ENCODE measurements around the gene MMEL1.
"Not testable (repeated sequence)": the region's sequence is repeated elsewhere in the genome, so short reads cannot be mapped to it uniquely, and the experiment has no call there.

Gene MMEL1

DNA sequence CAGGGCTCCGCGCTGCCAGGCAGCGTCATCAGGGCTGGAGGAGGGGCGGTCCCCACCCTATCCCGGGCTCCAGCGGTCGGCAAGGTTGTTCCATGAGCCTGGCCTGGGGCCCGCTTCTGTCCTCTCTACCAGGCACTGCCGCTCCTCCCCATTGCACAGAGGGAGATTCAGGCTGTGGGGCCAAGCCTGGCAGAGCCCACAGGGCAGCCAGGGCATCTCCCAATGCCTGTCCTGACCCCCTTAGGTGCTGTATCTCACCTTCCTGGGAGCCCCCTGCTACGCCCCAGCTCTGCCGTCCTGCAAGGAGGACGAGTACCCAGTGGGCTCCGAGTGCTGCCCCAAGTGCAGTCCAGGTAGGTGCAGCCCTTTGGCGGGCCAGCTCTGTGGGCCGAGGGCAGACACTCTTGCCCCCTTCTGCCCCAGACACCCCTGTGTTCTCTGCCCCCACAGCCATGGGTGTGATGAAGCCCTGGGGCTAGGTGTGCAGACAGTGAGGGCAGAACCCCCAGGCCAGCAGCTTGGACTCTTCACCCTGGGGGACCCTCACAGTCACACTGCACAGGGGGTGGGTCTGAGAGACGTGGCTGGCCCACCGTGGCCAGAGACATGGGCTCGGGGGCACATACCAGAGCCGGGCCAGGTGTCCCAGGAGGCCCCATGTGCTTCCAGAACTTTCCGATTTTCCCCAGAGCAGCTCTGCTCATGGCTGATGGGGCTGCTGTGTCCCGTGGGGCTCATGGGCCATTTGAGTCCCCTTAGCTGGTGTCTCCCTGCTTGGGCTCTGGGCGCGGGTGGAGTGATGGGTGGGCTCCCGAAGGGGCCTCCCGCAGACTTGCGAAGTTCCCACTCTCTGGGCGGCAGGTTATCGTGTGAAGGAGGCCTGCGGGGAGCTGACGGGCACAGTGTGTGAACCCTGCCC lies 75.1 kb downstream of the MMEL1 start:
- peaks cover 10% of the 10 kb centered on the region for H3K4me1 ChIP-seq (ENCODE audit: control insufficient read depth, insufficient read depth, low read length)
- H3K9ac ChIP-seq (ENCODE audit: low read depth, low read length), result no peak overlapping the region
- no peak overlapping the region for H3K27ac ChIP-seq (ENCODE audit: low read depth, low read length)
- H3K4me3 ChIP-seq (ENCODE audit: low read depth, low read length), result no peak overlapping the region
- H3K27me3 ChIP-seq (ENCODE audit: control insufficient read depth, insufficient read depth, low read length), result no peaks in the 10 kb centered on the region
- H3K36me3 ChIP-seq (ENCODE audit: control insufficient read depth, insufficient read depth, low read length), result no peaks in the 10 kb centered on the region
- H3K9me3 ChIP-seq (ENCODE audit: control insufficient read depth, insufficient read depth, low read length), result no peaks in the 10 kb centered on the region

DNA sequence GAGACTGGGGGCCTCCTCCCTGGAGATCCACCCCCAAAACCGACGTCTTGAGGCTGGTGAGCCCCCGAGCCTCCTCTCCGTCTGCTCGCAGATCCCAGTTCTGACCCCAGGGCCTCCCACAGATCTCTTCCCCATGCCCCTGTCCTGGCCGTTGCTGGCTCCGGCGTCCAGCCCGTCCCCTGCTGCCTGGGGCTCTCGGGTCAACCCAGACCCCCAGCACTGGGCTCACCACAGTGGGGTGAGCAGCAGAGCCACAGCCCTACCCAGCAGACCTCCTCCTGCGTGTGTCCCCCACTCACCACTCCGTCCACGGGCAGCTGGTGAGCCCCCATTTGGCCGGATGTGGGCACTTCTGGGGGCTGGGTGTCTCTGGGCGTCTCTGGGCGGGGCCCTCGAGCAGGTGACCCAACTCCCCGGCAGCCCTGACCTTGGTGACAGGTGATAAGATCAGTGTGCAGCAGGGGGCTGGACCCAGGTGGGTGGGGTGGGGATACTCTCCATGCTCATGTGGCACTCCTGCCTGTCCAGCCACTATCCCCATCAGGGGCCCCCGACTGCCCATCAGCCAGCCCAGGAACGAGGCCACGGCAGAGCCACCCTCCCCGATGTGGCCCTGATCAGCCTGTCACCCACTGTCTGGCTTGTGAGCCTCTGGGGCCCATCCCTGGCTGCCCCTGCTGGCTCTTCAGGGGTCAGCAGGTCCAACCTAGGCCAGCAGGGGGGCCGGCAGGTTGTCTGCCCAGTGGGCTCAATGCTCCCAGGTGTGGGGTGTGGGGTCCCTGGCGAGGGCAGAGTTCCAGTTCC lies 75.9 kb downstream of the MMEL1 start:
- Histone ChIP-seq H3K4me1 (ENCODE audit: control insufficient read depth, insufficient read depth, low read length) (peaks cover 10% of the 10 kb centered on the region), H3K27ac (ENCODE audit: low read depth, low read length) (no peak overlapping the region), H3K4me3 (ENCODE audit: low read depth, low read length) (no peak overlapping the region), H3K9me3 (ENCODE audit: control insufficient read depth, insufficient read depth, low read length) (no peaks in the 10 kb centered on the region), H3K27me3 (ENCODE audit: control insufficient read depth, insufficient read depth, low read length) (no peaks in the 10 kb centered on the region), H3K9ac (ENCODE audit: low read depth, low read length) (no peak overlapping the region), H3K36me3 (ENCODE audit: control insufficient read depth, insufficient read depth, low read length) (no peaks in the 10 kb centered on the region)

DNA sequence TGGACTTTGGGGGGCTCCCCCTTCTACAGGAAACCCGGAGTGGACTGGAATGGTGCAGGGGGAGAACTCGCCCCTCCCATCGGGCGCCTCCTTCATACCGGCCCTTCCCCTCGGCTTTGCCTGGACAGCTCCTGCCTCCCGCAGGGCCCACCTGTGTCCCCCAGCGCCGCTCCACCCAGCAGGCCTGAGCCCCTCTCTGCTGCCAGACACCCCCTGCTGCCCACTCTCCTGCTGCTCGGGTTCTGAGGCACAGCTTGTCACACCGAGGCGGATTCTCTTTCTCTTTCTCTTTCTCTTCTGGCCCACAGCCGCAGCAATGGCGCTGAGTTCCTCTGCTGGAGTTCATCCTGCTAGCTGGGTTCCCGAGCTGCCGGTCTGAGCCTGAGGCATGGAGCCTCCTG lies 76.5 kb downstream of the MMEL1 start, which contains the start of gene TNFRSF14:
TNFRSF14 (plus strand) TSS at position 95 of the 401 bp plus-strand sequence; CDS start at position 389, 294 bp downstream.
- Histone ChIP-seq H3K9ac (ENCODE audit: low read depth, low read length) (no peak within 1 kb of the TSS), H3K4me3 (ENCODE audit: low read depth, low read length) (no peak within 1 kb of the TSS)

DNA sequence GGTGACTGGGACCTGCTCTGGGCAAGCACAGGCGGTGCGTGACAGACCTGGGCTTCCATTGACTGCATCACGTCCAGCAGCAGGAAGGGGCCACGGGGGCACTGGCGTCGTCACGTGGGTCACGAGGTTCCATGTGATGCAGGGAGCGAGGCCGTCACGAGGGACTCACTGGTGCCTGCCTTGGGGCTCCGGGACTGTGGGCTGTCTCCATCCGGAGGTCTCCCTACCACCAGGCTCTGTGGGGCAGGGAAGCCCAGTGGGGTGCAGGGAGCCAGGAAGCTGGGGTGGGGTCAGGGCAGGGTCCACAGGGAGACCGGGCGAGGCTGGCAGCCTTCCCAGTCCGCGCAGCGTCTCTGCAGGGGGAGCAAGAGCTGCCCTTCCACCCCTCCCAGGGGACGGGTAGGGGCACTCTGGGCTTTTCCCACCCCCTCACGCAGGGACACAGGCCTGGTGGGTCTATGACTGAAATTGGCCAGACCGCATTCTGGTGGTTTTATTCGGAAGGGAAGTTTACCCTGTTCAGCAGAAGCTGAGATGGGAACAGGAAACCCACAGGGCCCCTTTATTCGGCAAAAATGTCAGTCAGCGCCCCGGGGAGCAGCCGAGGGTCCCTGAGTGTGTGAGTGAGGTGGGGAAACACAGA lies 77.1 kb downstream of the MMEL1 start:
- Histone ChIP-seq H3K27ac (ENCODE audit: low read depth, low read length) (no peak overlapping the region), H3K4me1 (ENCODE audit: control insufficient read depth, insufficient read depth, low read length) (peaks cover 10% of the 10 kb centered on the region), H3K9ac (ENCODE audit: low read depth, low read length) (no peak overlapping the region), H3K9me3 (ENCODE audit: control insufficient read depth, insufficient read depth, low read length) (no peaks in the 10 kb centered on the region), H3K27me3 (ENCODE audit: control insufficient read depth, insufficient read depth, low read length) (no peaks in the 10 kb centered on the region), H3K36me3 (ENCODE audit: control insufficient read depth, insufficient read depth, low read length) (no peaks in the 10 kb centered on the region), H3K4me3 (ENCODE audit: low read depth, low read length) (no peak overlapping the region)

More for the DNA sequence above, 76.5 kb downstream of the MMEL1 start, which contains the start of gene TNFRSF14:
- no peaks in the 10 kb centered on the region for H3K36me3 ChIP-seq (ENCODE audit: control insufficient read depth, insufficient read depth, low read length)
- no peak within 1 kb of the TSS for H3K27ac ChIP-seq (ENCODE audit: low read depth, low read length)
- no peaks in the 10 kb centered on the region for H3K9me3 ChIP-seq (ENCODE audit: control insufficient read depth, insufficient read depth, low read length)
- H3K27me3 ChIP-seq (ENCODE audit: control insufficient read depth, insufficient read depth, low read length), result no peaks in the 10 kb centered on the region
- H3K4me1 ChIP-seq (ENCODE audit: control insufficient read depth, insufficient read depth, low read length), result peaks cover 10% of the 10 kb centered on the region

DNA sequence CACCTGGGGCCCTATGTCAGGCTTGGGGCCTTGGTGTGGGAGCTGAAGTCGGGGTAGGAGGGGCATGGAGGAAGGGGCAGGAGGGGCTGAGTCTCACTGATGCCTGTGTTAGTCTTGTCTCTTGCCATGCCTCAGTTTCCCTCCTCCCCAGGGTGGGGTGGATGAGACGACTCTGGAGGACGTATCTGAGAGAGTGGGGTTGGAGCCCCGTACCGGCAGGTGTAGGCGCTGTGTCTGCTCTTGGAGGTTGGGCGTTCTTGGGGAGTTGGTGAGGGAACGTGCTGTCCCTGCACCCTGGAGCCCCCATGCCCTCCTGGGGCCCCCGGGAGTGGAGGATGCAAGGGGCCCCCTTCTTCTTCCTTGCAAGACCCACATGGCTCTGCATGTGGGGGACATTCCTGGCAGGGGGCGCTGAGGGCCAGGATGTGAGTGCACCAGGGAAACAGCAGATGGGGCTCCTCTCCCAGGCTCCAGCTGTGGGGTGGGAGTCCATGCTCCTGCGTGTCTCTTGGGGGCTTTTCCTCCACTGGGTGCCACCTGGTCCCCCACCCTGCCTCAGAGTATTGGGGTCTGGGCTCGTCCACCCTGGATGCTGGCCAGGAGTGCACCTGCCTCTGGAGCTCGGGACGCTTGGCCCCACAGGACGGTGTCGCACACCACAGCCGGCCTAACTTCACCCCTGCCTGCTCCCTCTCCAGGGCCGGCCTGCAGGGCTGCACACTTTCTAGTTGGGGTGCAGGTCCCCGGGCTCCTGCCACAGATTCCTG lies 78.0 kb downstream of the MMEL1 start:
- Histone ChIP-seq H3K27me3 (ENCODE audit: control insufficient read depth, insufficient read depth, low read length) (no peaks in the 10 kb centered on the region), H3K9ac (ENCODE audit: low read depth, low read length) (no peak overlapping the region), H3K27ac (ENCODE audit: low read depth, low read length) (no peak overlapping the region), H3K4me3 (ENCODE audit: low read depth, low read length) (no peak overlapping the region), H3K36me3 (ENCODE audit: control insufficient read depth, insufficient read depth, low read length) (no peaks in the 10 kb centered on the region), H3K9me3 (ENCODE audit: control insufficient read depth, insufficient read depth, low read length) (no peaks in the 10 kb centered on the region), H3K4me1 (ENCODE audit: control insufficient read depth, insufficient read depth, low read length) (peaks cover 10% of the 10 kb centered on the region)

DNA sequence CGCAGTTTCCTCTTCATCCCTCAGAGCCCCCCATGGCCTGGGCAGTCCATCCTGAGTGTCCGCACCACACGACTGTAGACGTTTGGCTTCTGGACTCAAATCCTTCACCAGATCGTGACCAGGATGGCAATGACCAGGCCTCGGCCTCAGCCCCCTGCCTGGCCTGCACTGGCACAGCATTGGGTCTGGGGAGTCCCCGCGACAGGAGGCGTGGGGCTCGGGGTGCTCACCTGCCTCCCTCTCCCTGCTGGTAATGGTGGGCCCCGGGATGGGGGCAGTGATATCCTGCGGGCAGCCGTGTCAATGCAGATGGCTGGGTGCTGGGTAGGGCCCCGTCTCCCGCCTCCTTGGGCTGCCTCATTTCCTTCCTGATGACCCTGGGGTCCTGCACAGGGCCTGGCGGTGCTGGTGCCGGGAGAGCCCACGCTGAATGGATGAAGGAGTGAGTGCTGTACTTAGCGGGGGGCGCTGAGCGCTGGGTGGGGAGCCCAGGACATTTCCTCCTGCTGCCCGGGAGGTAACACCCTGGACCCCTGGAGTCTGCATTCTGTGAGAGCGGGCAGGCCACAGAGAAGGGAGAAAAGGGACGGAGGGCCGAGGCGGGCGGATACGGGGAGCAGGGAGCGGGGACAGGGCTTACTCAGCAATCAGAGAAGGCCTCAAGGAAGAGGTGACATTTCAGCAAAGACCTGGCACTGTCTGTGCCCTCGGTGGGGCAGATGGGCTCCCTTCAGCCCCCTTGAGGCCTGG lies 78.8 kb downstream of the MMEL1 start:
- no peak overlapping the region for H3K9ac ChIP-seq (ENCODE audit: low read depth, low read length)
- H3K9me3 ChIP-seq (ENCODE audit: control insufficient read depth, insufficient read depth, low read length), result no peaks in the 10 kb centered on the region
- H3K27ac ChIP-seq (ENCODE audit: low read depth, low read length), result no peak overlapping the region
- H3K4me3 ChIP-seq (ENCODE audit: low read depth, low read length), result no peak overlapping the region
- H3K36me3 ChIP-seq (ENCODE audit: control insufficient read depth, insufficient read depth, low read length), result no peaks in the 10 kb centered on the region
- no peaks in the 10 kb centered on the region for H3K27me3 ChIP-seq (ENCODE audit: control insufficient read depth, insufficient read depth, low read length)
- peaks cover 10% of the 10 kb centered on the region for H3K4me1 ChIP-seq (ENCODE audit: control insufficient read depth, insufficient read depth, low read length)

DNA sequence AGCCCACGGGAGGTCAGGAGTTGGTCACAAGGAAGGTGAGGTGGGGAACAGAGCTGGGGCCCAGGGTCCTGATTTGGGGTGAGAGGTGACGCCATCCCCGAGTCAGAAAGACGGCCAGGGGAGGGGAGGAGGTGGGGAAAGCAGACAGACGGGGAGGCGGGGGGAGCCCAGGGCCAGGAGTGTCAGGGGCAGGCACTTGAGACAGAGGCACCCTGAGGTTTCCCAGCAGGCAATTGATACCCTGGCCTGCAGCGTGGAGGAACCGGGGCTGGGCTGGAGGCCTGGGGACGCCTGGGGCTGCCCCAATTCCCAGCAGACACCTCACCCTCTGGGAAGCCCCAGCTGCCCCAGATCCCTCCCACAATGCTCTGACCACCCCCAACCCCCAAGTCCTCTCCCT lies 79.7 kb downstream of the MMEL1 start:
- H3K27me3 ChIP-seq (ENCODE audit: control insufficient read depth, insufficient read depth, low read length); H3K36me3 ChIP-seq (ENCODE audit: control insufficient read depth, insufficient read depth, low read length); H3K4me3 ChIP-seq (ENCODE audit: low read depth, low read length); H3K9me3 ChIP-seq (ENCODE audit: control insufficient read depth, insufficient read depth, low read length); H3K27ac ChIP-seq (ENCODE audit: low read depth, low read length); H3K9ac ChIP-seq (ENCODE audit: low read depth, low read length): not testable (repeated sequence)
- peaks cover 14% of the 10 kb centered on the region for H3K4me1 ChIP-seq (ENCODE audit: control insufficient read depth, insufficient read depth, low read length)

DNA sequence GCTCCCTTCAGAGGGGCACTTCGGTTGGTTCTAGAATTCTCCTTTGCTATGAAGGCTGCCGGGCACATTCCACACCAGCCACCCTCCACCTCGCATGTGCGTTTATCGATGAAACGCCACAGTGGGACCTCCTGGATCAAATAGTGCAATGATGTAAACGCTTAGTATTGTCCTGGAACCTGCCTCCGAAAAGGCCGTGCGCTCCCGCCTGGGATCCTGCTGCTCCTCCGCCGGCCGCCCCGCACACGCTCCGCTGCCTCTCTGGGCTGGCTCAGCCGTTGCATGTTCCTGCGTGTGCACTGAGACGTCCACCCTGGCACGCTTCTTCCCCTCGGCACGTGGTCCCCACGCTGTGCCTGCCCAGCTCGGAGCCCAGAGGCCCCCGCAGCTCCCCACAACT lies 80.6 kb downstream of the MMEL1 start:
- H3K9me3 ChIP-seq (ENCODE audit: control insufficient read depth, insufficient read depth, low read length), result no peaks in the 10 kb centered on the region
- H3K4me1 ChIP-seq (ENCODE audit: control insufficient read depth, insufficient read depth, low read length), result peaks cover 20% of the 10 kb centered on the region
- H3K27me3 ChIP-seq (ENCODE audit: control insufficient read depth, insufficient read depth, low read length), result no peaks in the 10 kb centered on the region
- H3K36me3 ChIP-seq (ENCODE audit: control insufficient read depth, insufficient read depth, low read length), result no peaks in the 10 kb centered on the region
- no peak overlapping the region for H3K4me3 ChIP-seq (ENCODE audit: low read depth, low read length)
- H3K27ac ChIP-seq (ENCODE audit: low read depth, low read length), result no peak overlapping the region
- no peak overlapping the region for H3K9ac ChIP-seq (ENCODE audit: low read depth, low read length)

DNA sequence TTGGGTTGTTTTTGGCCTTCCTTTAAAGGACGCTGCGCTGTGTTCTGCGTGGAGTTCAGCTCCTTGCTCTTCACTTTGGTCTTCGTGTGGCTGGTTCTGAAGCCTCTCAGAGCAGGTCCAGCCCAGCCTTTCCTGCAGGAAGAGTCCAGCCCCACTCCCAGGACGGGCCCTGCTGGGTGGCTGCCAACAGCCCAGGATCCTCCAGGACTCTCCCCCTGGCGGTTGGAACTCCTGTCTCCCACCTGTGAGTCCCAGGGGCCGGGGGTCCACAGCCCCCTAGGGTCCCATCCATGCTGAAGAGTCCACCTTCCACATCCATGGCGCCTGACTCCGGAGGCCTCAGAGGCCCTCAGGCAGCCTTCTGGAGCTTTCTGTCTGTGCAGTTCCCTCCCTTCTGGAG lies 81.3 kb downstream of the MMEL1 start:
- not testable (repeated sequence) for H3K4me3 ChIP-seq (ENCODE audit: low read depth, low read length); H3K27me3 ChIP-seq (ENCODE audit: control insufficient read depth, insufficient read depth, low read length); H3K9me3 ChIP-seq (ENCODE audit: control insufficient read depth, insufficient read depth, low read length); H3K36me3 ChIP-seq (ENCODE audit: control insufficient read depth, insufficient read depth, low read length); H3K27ac ChIP-seq (ENCODE audit: low read depth, low read length); H3K9ac ChIP-seq (ENCODE audit: low read depth, low read length)
- peaks cover 18% of the 10 kb centered on the region for H3K4me1 ChIP-seq (ENCODE audit: control insufficient read depth, insufficient read depth, low read length)

DNA sequence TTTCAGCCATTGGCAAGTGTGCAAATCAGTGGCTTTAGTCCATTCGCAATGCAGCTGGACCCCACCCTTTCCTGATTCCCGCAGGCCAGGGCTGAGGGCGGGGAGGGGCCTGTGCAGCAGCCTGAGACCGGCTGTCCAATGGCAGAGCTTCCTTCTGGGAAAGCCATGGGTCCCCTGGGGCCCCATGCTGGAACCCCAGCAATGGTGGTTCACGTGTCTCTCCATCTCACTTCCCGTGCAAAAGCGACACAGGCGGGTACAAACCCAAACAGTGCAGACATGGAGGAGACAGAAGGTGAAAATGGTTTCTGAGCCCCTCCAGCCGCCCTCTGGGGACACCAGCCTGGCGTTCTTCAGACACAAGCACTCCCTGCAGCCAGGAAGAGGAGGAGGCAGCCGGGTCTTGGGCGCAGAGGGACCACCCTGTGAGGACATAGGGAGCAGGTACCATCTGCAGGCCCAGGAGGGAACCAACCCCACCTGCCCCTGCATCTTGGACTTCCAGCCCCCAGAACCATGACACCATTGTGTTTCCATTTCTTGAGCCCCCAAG lies 82.4 kb downstream of the MMEL1 start:
- not testable (repeated sequence) for H3K27me3 ChIP-seq (ENCODE audit: control insufficient read depth, insufficient read depth, low read length); H3K9me3 ChIP-seq (ENCODE audit: control insufficient read depth, insufficient read depth, low read length); H3K9ac ChIP-seq (ENCODE audit: low read depth, low read length); H3K4me3 ChIP-seq (ENCODE audit: low read depth, low read length); H3K36me3 ChIP-seq (ENCODE audit: control insufficient read depth, insufficient read depth, low read length); H3K27ac ChIP-seq (ENCODE audit: low read depth, low read length)
- H3K4me1 ChIP-seq (ENCODE audit: control insufficient read depth, insufficient read depth, low read length), result peaks cover 16% of the 10 kb centered on the region

All from HUES48 (cell line).